GM12892 (cell line): ENCODE data around the gene NAXD.

ENCODE experiments used
- DNase-seq: peaks from one replicate; pipeline ENCODE4 v3.0.0; 2011; ENCODE audit not compliant: insufficient read length
- FAIRE-seq: peaks from 2 replicates; lab custom pipeline; 2011; peaks lifted over from hg19 to GRCh38; lab: Jason Lieb, UNC
- POLR2A ChIP-seq: IDR thresholded peaks from 2 replicates; pipeline ENCODE4 v1.6.1; 2011; ENCODE audit warnings: low read depth, low read length, control low read depth
- POLR2AphosphoS5 ChIP-seq: IDR thresholded peaks from 2 replicates; pipeline ENCODE4 v1.6.1; 2011; ENCODE audit warnings: low read depth, low read length, control low read depth
- TAF1 ChIP-seq: IDR thresholded peaks from 2 replicates; pipeline ENCODE4 v1.6.1; 2011; ENCODE audit warnings: low read depth, mild to moderate bottlenecking, control low read depth, low read length, borderline replicate concordance

Gene NAXD

GRCh38 chr13:110635405-110636002 is 20.2 kb downstream of the NAXD start:
- FAIRE-seq: no peak
- TF ChIP-seq TAF1: no peak
- peak; percentile 49; the same call in 1 of the 2 replicates for TF ChIP-seq POLR2AphosphoS5

GRCh38 chr13:110636053-110636475 is 20.7 kb downstream of the NAXD start:
- no peak for FAIRE-seq
- peak; percentile 55; the same call in 1 of the 2 replicates for TF ChIP-seq POLR2AphosphoS5
- no peak for TF ChIP-seq TAF1
- 0 out of 2 replicates have a peak, but pooled peaks have one; percentile 5 for TF ChIP-seq POLR2A

More at GRCh38 chr13:110635405-110636002, 20.2 kb downstream of the NAXD start:
- no peak for DNase-seq

GRCh38 chr13:110636701-110637201 is 21.4 kb downstream of the NAXD start:
- DNase-seq: no peak
- no peak; the same call in 1 of the 2 replicates for TF ChIP-seq POLR2AphosphoS5
- peak; percentile 16; the same call in 1 of the 2 replicates for TF ChIP-seq POLR2A
- no peak for TF ChIP-seq TAF1
- FAIRE-seq: no peak

More at GRCh38 chr13:110636053-110636475, 20.7 kb downstream of the NAXD start:
- DNase-seq: no peak

- DNase-seq (no peak), FAIRE-seq (no peak)
- TF ChIP-seq TAF1 (no peak), POLR2AphosphoS5 (no peak), POLR2A (no peak)
Observed at GRCh38 chr13:110637275-110637674, 21.9 kb downstream of the NAXD start.

GRCh38 chr13:110637747-110638146 is 22.4 kb downstream of the NAXD start:
- FAIRE-seq (no peak), DNase-seq (no peak)
- no peak for TF ChIP-seq TAF1
- no peak for TF ChIP-seq POLR2A
- TF ChIP-seq POLR2AphosphoS5: no peak

GRCh38 chr13:110638257-110638656 is 22.9 kb downstream of the NAXD start:
- no peak for DNase-seq
- no peak for TF ChIP-seq TAF1
- TF ChIP-seq POLR2A: no peak
- TF ChIP-seq POLR2AphosphoS5: no peak
- no peak for FAIRE-seq

- FAIRE-seq (no peak), DNase-seq (no peak)
- TF ChIP-seq POLR2AphosphoS5 (peak; percentile 61; the same call in 1 of the 2 replicates), TAF1 (no peak), POLR2A (peak; percentile 44; the same call in 1 of the 2 replicates)
Observed at GRCh38 chr13:110638814-110639806, 23.8 kb downstream of the NAXD start.

- DNase-seq: no peak
- FAIRE-seq: no peak
- TF ChIP-seq POLR2A: no peak
- TF ChIP-seq TAF1: no peak
- no peak for TF ChIP-seq POLR2AphosphoS5
Observed at GRCh38 chr13:110639935-110640334, 24.6 kb downstream of the NAXD start.

GRCh38 chr13:110640591-110641029 is 25.3 kb downstream of the NAXD start:
- no peak for FAIRE-seq
- peak; percentile 39 for TF ChIP-seq POLR2A
- TF ChIP-seq TAF1: no peak
- peak; percentile 66; the same call in 1 of the 2 replicates for TF ChIP-seq POLR2AphosphoS5
- no peak for DNase-seq

- no peak for FAIRE-seq
- TF ChIP-seq POLR2A (no peak), POLR2AphosphoS5 (no peak), TAF1 (no peak)
- DNase-seq: no peak
Observed at GRCh38 chr13:110641055-110642015, 26.0 kb downstream of the NAXD start.
